NCI-H774 (cell line): Measurements from ENCODE around the gene STARD7.
"Not testable (repeated sequence)": the region's sequence is repeated elsewhere in the genome, so short reads cannot be mapped to it uniquely, and the experiment has no call there.

Source experiments
- DNase-seq: peaks from one replicate; lab custom pipeline; 2025; lab: John Stamatoyannopoulos, UW

The STARD7 gene

GRCh38 chr2:96148410-96149217 lies 60.0 kb downstream of the STARD7 start:
- peak; percentile 41 for DNase-seq

DNA sequence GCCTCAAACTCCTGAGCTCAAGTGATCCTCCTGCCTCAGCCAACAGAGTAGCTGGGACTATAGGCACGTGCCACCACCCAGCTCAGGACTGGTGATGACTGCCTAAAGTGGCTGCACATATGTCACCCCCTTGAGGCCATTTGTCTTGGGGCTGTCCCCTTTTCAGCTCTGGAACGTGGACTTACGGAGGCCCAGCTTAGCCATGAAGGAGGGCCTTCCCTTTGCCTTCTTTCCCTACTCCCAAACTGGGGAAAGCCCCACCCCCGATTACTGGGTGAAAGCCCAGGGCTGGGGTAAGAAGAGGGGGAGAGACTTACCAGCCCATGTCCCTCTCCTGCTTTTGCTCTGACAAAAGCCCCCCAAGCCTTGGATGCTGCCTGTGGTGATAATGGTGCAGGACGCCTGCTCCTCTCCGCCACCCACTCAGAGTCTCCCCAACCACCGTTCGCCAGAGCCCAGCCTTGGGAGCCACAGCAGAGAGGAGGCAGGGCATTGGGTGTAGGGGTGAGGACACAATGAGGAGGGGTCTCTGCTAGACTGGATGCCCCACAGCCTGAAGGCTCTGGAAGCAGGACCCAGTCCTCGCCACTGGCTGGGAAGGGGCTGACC lies 60.9 kb downstream of the STARD7 start:
- no peak for DNase-seq

GRCh38 chr2:96146881-96147592 lies 61.6 kb downstream of the STARD7 start:
- DNase-seq, result no peak

DNA sequence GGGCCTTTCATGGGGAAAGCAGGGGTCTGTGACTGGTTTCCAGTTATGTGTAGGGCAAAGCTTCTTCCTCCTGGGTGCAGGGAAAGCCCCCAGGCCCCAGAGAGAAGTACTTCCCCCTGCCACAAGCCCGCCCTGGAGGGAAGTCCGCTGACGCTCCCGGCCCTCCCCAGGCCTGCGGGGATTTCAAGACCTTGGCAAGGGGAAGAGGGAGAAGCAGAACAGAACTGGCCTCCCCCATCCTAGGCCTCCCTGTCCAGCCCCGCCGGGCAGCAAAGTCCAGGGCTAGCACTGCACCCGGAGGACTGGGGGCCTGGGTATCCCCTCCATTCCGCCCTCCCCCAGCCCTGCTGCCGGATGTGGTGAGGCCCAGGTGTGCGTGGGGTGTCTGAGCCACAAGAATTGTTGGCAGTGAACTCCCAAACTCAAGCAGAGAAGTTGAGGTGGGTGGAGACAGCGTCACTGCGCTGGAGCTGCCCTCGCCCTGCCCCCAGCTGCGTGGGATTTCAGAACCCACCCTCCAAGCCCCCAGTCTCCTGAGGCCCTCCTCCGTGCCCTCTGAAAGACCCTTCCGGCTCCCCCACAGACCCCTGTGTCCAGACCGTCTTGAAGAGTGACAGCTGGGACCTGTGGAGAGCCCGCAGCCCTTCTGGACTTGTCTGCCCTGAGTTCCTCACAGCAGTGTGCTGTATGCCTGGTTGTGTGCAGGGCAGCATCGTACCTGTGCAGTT lies 62.3 kb downstream of the STARD7 start:
- DNase-seq, result no peak

DNA sequence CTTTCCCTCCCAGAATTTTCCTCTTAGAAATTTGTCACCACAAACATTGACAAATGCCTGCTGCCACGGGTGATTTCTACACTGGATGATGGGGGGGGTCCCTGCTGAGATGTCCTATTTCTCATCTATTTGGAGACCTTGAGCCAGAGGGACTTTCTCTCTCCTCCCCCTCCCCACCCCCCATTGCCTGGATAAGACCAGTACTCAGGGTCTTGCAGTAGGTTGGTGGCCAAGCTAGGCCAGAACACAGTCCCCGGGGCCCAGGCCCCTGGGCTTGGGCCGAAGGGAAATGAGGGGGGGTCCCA lies 62.8 kb downstream of the STARD7 start:
- DNase-seq, result no peak

DNA sequence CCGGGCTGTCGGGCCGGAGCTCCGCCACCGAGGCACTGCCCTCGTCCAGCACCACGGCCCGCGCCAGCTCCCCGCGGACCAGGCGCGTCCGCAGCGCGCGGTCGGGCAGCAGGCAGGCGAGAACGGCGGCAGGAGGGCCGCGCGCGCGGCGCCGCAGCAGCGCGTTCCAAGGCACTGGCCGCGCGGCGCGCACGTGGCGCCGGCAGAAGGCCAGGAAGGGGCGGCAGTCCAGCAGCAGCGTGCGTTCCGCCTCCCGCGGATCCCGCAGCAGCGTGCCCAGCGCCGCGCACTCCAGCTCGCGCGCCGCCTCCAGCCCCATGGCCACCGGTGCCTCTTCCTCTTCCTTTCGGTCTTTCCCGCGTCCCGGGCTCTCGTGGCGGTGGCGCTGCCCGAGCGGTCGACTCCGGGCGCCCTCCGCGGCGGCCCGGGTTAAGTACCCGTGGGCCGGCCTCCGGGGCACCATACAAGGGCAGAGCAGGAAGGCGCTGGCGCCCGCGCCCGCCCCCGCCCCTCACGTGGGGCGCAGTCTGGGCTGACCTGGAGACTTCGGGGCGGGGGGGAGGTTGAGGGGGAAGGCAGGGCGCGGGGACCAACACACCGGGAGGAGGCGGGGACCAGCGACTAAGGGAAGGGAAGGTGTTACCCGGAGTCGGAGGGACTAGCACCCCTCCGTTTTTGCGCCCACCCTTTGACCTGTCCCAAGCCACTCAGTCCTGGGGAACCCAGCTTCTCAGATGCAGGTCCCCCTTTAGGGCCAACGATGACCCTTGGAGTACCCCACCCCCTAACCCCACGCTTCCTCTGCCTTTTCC lies 63.4 kb downstream of the STARD7 start, which contains the start of gene DUSP2:
Gene DUSP2, minus strand, starts transcription at position 405 of the 812 bp plus-strand sequence. Its CDS starts 86 bp downstream, at position 319.
- DNase-seq, result peak; percentile 52

DNA sequence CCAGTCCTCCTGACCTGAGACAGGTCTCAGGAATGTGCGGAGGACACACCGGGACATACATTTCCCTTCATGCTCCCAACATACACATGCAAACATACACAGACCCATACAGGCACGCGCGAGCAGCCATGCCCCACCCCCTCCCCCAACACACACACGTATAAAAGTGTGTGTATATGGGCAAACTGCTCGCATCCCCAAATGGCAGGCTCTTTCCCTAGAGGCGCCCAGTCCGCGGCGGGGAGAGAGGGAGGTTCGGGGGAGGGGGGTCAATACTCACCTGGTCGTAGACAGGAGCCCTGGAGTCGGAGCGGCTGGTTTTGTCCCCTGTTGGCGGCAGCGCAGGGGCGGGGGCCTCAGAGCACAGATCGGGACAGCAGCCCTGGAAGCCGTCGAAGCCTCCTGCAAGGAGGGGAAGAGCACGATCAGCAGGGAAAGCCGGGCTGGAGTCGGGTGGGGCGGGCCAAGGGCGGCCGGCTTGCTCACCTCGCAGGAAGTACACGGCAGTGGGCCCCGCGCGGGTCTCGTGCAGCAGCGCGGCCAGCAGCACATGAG lies 64.1 kb downstream of the STARD7 start:
- DNase-seq, result no peak

- DNase-seq, result no peak
Observed at GRCh38 chr2:96143848-96144480, 64.7 kb downstream of the STARD7 start.

DNA sequence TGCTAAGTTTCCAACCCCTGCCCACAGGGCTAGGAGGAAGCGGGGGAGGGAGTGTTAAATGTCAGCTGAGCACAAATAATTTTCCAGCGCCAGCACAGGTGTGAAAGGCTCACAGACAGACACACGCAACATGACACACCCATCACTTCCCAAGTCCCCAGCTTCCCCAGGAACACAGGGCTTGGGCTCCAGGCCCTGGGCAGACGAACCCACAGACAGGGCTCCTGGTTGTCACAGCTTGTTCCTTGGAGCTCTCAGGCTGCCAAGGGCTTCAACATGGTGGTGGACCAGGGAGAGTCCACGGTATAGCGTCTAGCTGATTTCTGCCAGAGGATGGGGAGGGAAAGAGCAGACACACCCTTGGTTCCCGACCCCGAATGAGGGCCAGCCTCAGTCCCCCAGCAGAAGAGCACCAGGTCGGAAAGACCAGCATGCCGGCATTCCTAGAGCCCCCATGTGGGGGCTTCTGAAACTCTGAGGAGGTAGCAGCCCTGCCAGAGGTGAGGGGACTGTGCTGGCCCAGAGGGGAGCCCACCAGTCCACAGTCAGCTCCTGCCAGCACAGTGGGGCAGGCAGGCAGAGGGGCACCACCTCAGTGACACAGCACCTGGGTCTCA lies 65.3 kb downstream of the STARD7 start:
- DNase-seq, result no peak

GRCh38 chr2:96142217-96143113 lies 66.2 kb downstream of the STARD7 start:
- no peak for DNase-seq

DNA sequence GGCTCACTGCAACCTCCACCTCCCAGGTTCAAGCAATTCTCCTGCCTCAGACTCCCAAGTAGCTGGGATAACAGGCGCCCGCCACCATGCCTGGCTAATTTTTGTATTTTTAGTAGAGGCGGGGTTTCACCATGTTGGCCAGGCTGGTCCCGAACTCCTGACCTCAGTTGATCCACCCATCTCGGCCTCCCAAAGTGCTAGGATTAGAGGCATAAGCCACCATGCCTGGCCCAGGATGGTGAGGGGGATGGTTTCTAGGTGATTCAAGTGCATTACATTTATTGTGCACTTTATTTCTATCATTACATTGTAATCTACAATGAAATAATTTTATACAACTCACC lies 67.0 kb downstream of the STARD7 start:
- DNase-seq, result not testable (repeated sequence)

DNA sequence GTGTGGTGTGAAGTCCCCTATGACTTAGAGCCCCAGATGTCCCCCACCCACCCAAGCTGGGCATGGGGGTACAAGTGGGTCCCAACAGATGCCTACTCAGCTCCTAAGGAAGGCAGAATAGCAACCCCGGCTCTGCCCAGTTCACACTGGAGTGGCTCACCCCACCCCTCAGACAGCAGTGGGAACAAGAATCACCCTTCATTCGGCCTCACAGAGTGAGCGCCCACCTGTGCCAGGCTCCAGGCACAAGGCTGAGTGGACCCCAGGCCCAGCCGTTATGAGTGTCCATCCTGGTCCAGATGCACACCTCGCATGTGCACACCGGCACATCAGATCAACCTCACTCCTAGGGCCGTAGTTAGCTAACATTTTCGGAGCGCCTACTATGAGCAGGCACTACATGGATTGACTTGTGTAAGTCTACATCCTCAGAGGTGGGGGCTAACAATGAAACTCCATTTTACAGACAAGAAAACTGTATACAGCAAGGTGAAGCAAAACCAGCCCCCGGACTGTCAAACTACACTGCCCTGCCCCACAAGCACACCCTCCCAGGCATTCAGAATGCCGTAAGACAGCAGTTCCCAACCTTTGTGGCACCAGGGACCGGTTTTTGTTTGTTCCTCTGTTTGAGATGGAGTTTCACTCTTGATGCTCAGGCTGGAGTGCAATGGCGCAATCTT lies 67.5 kb downstream of the STARD7 start:
- DNase-seq, result no peak

- DNase-seq, result no peak
Observed at GRCh38 chr2:96139181-96139758, 69.4 kb downstream of the STARD7 start.

- peak; percentile 47 for DNase-seq
Observed at GRCh38 chr2:96138179-96139145, 70.2 kb downstream of the STARD7 start, which contains the start of gene ASTL. Gene ASTL, minus strand, starts transcription at chr2:96138502. Its CDS starts 66 bp downstream, at chr2:96138436.

DNA sequence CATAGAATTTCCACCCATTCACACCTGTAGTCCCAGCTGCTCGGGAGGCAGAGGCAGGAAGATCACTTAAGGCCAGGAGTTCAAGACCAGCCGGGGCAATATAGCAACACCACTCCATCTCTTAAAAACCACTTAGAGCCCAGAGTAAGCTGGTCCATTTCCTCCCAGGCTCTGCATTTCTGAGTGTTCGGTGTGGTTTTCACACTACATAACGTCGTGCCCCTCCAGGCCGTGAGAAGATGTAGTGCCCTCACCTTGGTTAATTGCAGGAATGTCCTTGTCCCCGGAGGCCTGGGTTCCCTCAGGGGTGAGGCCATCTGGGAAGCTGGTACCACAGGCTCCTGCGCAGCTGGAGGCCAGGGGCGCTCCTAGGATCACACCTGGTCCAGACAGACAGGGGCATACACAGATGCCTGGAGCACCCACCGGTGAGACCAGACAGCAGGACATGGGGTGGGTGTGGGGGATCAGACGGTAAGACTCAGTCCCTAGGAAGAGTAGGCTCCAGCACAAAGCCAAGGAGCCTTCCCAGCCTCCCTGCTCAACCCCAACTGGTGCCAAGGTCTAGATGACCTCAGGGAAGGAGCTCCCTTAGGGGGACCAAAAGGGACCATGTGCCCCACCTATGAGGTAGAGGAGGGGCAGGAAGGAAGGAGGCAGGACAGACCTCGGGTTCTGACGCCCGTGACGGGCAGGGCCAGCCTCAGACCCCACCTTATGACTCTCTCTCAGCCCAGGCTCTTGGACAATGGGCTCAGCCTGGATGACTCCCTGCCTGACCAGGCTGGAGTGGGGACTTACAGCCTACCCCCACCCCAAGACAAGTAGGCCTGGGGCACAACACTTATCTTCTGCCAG lies 71.1 kb downstream of the STARD7 start:
- no peak for DNase-seq

- no peak for DNase-seq
Observed at GRCh38 chr2:96136129-96136720, 72.4 kb downstream of the STARD7 start.
